HUES48 (cell line): ENCODE data around the gene PEBP1.

Source experiments
- H3K27ac ChIP-seq: one replicate; pipeline ENCODE4 v1.7.0; 2013; ENCODE audit warnings: low read depth, low read length, inconsistent platforms
- H3K27me3 ChIP-seq: 2 replicates; pipeline ENCODE4 v1.6.1; 2013; ENCODE audit warnings: mild to moderate bottlenecking, low read length; ENCODE audit not compliant: control insufficient read depth, insufficient read depth
- H3K36me3 ChIP-seq: 2 replicates; pipeline ENCODE4 v1.6.1; 2013; ENCODE audit warnings: low read length; ENCODE audit not compliant: control insufficient read depth, insufficient read depth
- H3K4me1 ChIP-seq: 2 replicates; pipeline ENCODE4 v1.6.1; 2013; ENCODE audit warnings: mild to moderate bottlenecking, low read length; ENCODE audit not compliant: control insufficient read depth, insufficient read depth
- H3K4me3 ChIP-seq: 2 replicates; pipeline ENCODE4 v1.5.1; 2013; ENCODE audit warnings: mild to moderate bottlenecking, low read depth, low read length
- H3K9ac ChIP-seq: 2 replicates; pipeline ENCODE4 v1.6.1; 2013; ENCODE audit warnings: mild to moderate bottlenecking, low read depth, low read length, moderate library complexity
- H3K9me3 ChIP-seq: 2 replicates; pipeline ENCODE4 v1.6.1; 2013; ENCODE audit warnings: low read length; ENCODE audit not compliant: control insufficient read depth, insufficient read depth

PEBP1 gene

GRCh38 chr12:118166946-118167345 is 31.0 kb downstream of the PEBP1 start:
- Histone ChIP-seq H3K27ac (no peak overlapping the region), H3K4me1 (peaks cover 2% of the 10 kb centered on the region), H3K36me3 (no peaks in the 10 kb centered on the region), H3K4me3 (no peak overlapping the region), H3K27me3 (no peaks in the 10 kb centered on the region), H3K9ac (no peak overlapping the region), H3K9me3 (no peaks in the 10 kb centered on the region)

- Histone ChIP-seq H3K36me3 (no peaks in the 10 kb centered on the region), H3K9me3 (no peaks in the 10 kb centered on the region), H3K4me3 (no peak overlapping the region), H3K27me3 (no peaks in the 10 kb centered on the region), H3K27ac (no peak overlapping the region), H3K4me1 (no peaks in the 10 kb centered on the region), H3K9ac (no peak overlapping the region)
These were observed 40.0 kb downstream of the PEBP1 start for GRCh38 chr12:118175823-118176447.

- H3K4me1 ChIP-seq, result peaks cover 2% of the 10 kb centered on the region; the same call in 1 of the 2 replicates
- no peak overlapping the region for H3K27ac ChIP-seq
- no peaks in the 10 kb centered on the region for H3K27me3 ChIP-seq
- H3K9me3 ChIP-seq, result no peaks in the 10 kb centered on the region
- H3K4me3 ChIP-seq, result no peak overlapping the region
- no peaks in the 10 kb centered on the region for H3K36me3 ChIP-seq
- no peak overlapping the region for H3K9ac ChIP-seq
These were observed 47.2 kb downstream of the PEBP1 start for GRCh38 chr12:118183155-118183554.

GRCh38 chr12:118183711-118184110 is 47.8 kb downstream of the PEBP1 start:
- Histone ChIP-seq H3K9me3 (no peaks in the 10 kb centered on the region), H3K27me3 (no peaks in the 10 kb centered on the region), H3K4me1 (peaks cover 3% of the 10 kb centered on the region; the same call in 1 of the 2 replicates), H3K4me3 (no peak overlapping the region), H3K27ac (no peak overlapping the region), H3K36me3 (no peaks in the 10 kb centered on the region), H3K9ac (no peak overlapping the region)

- Histone ChIP-seq H3K4me3 (no peak overlapping the region), H3K9me3 (no peaks in the 10 kb centered on the region), H3K27ac (no peak overlapping the region), H3K4me1 (peaks cover 24% of the 10 kb centered on the region), H3K9ac (no peak overlapping the region), H3K27me3 (no peaks in the 10 kb centered on the region), H3K36me3 (no peaks in the 10 kb centered on the region)
These were observed 49.9 kb downstream of the PEBP1 start for GRCh38 chr12:118185602-118186397.

- Histone ChIP-seq H3K27me3 (no peaks in the 10 kb centered on the region), H3K9me3 (no peaks in the 10 kb centered on the region), H3K4me1 (peaks cover 22% of the 10 kb centered on the region), H3K27ac (no peak overlapping the region), H3K4me3 (no peak overlapping the region), H3K9ac (no peak overlapping the region), H3K36me3 (no peaks in the 10 kb centered on the region)
These were observed 52.0 kb downstream of the PEBP1 start for GRCh38 chr12:118187751-118188435.

- Histone ChIP-seq H3K4me3 (no peak overlapping the region), H3K27me3 (no peaks in the 10 kb centered on the region), H3K9ac (no peak overlapping the region), H3K36me3 (no peaks in the 10 kb centered on the region), H3K4me1 (peaks cover 22% of the 10 kb centered on the region), H3K27ac (no peak overlapping the region), H3K9me3 (no peaks in the 10 kb centered on the region)
These were observed 52.9 kb downstream of the PEBP1 start for GRCh38 chr12:118188690-118189371.

- Histone ChIP-seq H3K4me3 (peak overlapping the region; percentile 45), H3K9ac (peak overlapping the region; percentile 30), H3K27ac (peak overlapping the region; percentile 70)
These were observed 53.8 kb downstream of the PEBP1 start for GRCh38 chr12:118189741-118190191.

GRCh38 chr12:118190266-118190665 is 54.3 kb downstream of the PEBP1 start:
- Histone ChIP-seq H3K27me3 (no peaks in the 10 kb centered on the region), H3K4me1 (peaks cover 22% of the 10 kb centered on the region), H3K36me3 (no peaks in the 10 kb centered on the region), H3K4me3 (peak overlapping the region; percentile 45; the same call in 1 of the 2 replicates), H3K9me3 (no peaks in the 10 kb centered on the region), H3K27ac (peak overlapping the region; percentile 70), H3K9ac (no peak overlapping the region)

More at GRCh38 chr12:118189741-118190191, 53.8 kb downstream of the PEBP1 start:
- Histone ChIP-seq H3K36me3 (no peaks in the 10 kb centered on the region), H3K27me3 (no peaks in the 10 kb centered on the region), H3K4me1 (peaks cover 22% of the 10 kb centered on the region), H3K9me3 (no peaks in the 10 kb centered on the region)

GRCh38 chr12:118193477-118193876 is 57.6 kb downstream of the PEBP1 start:
- Histone ChIP-seq H3K9me3 (no peaks in the 10 kb centered on the region), H3K4me1 (peaks cover 22% of the 10 kb centered on the region), H3K27ac (no peak overlapping the region), H3K4me3 (no peak overlapping the region), H3K9ac (no peak overlapping the region), H3K27me3 (no peaks in the 10 kb centered on the region), H3K36me3 (no peaks in the 10 kb centered on the region)
